NCI-H345 treated with DMSO at 0.1 percent for 48 hours (cell line): ENCODE results near the gene NIM1K.
"Not testable (repeated sequence)": the region's sequence is repeated elsewhere in the genome, so short reads cannot be mapped to it uniquely, and the experiment has no call there.

Source experiments
- DNase-seq: peaks from one replicate; lab custom pipeline; 2025; ENCODE audit not compliant: unreplicated experiment; lab: John Stamatoyannopoulos, UW

Gene NIM1K

DNA sequence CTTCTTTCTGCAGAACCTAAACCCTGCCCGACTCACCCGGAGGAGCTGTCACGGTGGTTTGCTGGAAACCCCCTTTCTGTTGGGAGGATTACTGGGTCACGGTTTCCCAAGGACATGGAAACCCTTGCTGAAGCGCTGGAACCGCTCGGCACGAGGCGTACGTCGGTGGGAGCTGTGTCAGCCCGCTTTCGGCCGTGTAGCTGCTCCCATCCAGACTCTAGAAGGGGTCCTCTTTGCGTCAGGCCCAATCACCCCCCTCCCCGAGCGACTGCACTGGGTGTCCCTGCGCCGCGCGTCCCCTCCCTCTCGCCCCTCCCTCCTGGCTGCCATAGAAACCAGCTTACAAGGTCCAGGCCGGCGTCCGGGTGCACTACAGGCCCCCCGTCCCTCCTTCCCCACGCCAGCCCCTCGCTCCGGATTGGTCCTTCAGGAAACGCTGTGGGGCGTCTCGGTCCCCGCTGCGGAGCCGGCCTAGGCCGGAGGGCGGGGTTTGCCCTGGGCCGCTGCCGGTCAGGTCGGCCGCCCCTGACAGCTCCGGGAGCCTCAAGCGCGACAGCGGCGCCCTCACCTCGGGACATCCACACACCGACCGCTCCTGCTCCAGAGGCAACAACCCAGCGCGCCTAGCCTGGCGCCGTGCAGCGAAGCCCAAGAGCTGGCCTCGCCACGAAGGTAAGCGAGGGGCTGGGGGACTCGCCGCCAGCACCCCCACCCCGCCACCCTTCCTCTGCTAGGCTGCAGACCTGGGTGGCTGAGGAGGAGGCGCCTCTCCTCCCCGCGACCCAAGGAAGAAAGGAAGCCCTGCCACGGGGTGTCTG lies at the start of gene NIM1K:
TSS of gene NIM1K (plus strand) at position 486 of the 818 bp plus-strand sequence. CDS start 53,551 bp downstream, outside the sequence.
- DNase-seq: peak; percentile 7

GRCh38 chr5:43145071-43145470 lies 47.0 kb upstream of the NIM1K start:
- no peak for DNase-seq

GRCh38 chr5:43146958-43147357 lies 45.1 kb upstream of the NIM1K start:
- no peak for DNase-seq

GRCh38 chr5:43148417-43148816 lies 43.6 kb upstream of the NIM1K start:
- no peak for DNase-seq

DNA sequence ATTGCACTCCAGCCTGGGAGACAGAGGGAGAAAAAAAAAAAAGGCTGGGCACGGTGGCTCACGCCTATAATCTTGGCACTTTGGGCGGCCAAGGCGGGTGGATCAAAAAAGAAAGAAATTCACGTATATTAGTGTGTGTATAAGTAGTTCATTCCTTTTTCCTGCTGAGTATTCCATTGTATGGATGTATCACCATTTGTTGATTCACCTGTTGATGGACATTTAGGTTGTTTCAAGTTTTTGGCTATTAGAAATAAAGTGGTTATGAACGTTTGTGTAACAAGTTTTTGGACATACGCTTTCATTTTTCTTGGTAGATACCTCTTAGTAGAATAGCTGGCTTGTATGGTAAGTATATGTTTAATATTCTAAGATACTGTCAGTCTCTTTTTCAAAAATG lies 42.8 kb upstream of the NIM1K start:
- no peak for DNase-seq

- DNase-seq: no peak
Measured at GRCh38 chr5:43150075-43150474, 42.0 kb upstream of the NIM1K start.

DNA sequence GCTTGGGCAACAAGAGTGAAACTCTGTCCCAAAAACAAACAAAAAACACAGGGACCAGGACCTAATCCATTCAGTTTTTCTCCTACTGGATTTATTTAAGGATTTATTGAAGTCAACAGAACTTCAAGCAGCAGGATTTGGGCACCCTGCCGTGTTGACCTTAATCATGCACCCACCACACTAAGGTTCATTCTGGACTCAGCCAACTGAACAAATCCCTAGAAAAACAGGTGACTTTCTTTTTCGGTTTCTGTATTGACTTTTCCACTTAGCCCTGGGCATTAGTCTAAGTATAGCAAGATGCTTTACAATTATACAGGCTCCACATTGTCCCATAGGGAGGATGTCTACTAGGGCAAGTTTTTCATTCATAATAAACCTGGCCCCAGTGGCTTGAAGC lies 41.3 kb upstream of the NIM1K start:
- no peak for DNase-seq

DNA sequence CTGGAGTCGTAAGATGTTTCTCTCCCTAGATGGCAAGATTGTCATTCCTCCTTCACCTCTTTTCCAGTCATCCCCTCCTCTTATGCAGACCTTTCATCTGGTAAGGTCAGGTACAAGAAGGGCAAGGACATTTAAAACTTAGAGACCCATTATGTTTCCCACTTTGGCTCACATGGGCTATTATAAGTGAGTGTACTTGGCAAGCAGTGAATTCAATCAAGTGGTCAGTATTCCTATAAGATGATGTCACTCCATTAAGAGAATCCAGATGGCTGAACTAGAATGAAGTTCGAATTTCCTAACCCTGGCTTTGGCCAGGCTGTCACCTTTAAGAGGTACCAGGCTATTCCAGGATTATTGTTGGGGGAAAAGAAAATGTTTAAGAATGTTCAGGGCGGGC lies 39.1 kb upstream of the NIM1K start:
- DNase-seq: no peak

GRCh38 chr5:43154469-43154868 lies 37.6 kb upstream of the NIM1K start:
- DNase-seq: no peak

DNA sequence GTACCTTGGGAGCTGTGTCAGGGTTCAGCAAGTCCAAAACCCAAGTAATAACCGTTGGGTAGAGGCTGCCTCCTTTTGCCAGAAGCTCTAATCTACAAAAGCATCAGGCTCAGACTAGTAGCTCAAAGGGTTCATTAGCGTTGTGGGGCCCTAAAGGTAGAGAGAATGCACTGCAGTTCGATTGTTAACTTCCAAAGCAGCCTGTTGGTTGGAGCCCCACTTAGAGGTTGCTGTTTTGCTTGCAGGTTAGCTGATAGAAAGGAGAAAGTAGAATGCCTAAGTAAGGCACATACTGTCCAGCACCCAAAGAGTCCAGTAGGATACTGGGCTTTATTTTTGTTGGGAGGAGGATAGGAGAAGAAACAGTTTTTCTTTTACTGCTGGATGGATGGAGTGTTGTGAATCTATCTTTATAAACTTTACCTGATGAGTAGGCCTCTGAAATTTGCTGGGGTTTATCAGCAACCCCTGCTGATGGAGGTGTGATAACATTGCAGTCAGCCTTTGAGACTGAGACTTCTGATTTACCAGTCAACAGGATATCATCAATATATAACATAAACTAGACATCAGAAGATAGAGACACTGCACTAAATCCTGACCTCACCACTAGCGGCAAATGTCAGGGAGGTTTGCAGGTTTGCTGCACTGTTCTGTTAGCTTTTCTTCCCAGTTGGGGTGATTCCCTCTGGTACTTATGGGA lies 36.5 kb upstream of the NIM1K start:
- DNase-seq: no peak

DNA sequence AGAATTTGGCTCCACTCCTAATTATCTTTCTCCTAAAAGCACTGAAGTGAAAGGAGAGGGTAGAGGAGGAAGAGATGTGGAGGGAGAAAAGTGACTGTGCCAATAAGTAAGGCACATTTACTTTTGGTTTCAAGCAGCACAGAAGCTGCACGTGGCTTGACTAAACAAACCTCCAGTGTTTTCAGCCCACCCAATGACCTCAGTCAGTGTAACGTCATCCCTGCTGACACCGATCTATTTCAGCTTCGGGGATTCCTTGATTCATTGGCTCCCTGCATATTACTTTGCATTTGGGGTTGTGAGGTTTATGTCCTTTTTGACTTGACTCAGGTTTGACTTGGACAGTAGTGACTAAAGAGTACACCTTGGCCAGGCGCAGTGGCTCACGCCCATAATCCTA lies 35.6 kb upstream of the NIM1K start:
- DNase-seq: no peak

DNA sequence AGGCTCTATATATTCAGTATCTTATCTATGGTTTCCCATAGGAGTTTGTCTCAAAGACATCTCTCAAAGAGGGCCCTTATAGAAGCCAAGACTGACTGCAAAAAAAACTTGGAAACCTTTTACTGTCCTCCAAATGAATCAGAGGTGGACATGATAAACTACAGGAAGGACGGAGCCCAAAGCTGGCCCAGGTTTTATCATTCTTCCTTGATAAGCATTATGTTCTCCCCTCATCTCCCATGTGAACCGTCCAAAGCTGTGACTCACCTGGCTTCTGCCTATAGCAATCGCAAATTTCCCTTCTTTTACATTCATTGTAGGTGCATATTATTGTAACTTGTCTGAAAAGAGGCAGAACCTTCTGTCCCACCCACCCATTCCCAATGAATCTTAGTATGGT lies 35.0 kb upstream of the NIM1K start:
- DNase-seq: no peak

DNA sequence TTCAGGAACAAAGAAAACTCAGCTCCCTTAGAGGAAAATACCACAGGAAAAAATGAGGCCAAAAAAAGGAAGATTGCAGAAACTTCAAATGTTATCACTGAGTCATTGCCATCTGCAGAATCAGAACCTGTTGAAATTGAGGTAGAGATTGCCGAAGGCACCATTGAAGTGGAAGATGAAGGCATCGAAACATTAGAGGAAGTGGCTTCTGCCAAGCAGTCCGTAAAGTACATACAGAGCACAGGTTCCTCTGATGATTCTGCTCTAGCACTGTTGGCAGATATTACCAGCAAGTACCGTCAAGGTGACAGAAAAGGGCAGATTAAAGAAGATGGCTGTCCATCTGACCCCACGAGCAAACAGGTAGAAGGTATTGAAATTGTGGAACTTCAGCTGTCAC lies 30.8 kb upstream of the NIM1K start:
- no peak for DNase-seq

DNA sequence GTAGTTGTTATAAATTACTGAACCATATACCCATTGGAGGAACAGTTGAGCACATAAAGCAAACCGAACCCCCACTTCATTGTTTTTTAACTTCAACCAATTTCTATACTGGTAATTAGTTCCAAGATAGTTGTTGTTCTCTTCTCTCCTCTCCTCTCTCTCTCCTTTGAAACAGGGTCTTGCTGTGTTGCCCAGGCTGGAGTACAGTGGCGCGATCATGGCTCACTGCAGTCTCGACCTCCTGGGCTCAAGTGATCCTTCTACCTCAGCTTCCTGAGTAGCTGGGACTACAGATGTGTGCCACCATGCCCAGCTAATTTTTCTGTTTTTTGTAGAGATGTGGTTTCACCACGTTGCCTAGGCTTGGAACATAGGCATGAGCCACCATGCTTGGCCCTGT lies 27.2 kb upstream of the NIM1K start:
- not testable (repeated sequence) for DNase-seq

- no peak for DNase-seq
Measured at GRCh38 chr5:43165323-43165722, 26.7 kb upstream of the NIM1K start.

DNA sequence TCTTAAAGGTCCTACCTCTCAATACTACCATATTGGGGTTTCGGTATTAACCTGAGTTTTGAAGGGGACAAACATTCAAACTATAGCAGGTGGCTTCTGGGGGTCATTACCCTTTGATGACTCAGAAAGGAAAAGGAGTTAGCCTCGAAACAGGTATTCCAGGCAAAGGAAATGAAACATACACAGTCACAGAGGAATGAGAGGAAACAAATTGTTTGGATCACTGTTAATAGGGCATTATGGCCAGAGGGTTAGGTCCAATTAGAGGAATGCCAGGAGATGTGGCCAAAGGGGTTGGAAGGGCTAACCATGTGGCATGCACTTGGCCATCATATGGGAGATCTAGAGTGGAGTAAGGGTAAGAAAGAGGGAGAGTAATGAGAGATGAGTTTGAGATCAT lies 23.9 kb upstream of the NIM1K start:
- DNase-seq: no peak

DNA sequence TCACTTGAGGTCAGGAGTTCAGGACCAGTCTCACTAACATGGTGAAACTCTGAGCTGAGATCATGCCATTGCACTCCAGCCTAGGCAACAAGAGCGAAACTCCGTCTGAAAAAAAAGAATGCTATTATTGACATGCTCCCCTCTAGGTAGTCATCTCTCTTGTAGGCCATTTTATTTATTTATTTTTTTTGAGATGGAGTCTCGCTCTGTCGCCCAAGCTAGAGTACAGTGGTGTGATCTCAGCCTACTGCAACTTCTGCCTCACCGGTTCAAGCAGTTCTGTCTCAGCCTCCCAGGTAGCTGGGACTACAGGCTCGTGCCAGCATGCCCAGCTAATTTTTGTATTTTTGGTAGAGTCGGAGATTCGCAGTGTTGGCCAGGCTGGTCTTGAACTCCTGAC lies 20.6 kb upstream of the NIM1K start:
- no peak for DNase-seq

DNA sequence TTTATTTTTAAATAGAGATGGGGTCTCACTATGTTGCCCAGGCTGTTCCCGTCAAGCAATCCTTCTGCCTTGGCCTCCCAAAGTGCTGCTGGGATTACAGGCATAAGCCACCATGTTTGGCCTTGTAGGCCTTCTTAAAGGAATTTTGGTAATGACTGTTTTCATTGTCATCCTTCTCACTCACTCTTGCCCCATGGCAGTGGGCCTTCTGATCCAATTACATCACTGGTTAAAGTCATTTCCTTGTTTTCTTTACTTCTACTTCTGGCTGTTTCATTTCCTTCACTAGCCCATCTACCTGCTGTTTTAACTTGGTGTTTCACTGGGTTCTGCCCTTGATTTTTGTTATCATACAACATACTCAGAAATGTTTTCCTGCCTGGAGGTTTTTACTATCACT lies 20.1 kb upstream of the NIM1K start:
- no peak for DNase-seq

GRCh38 chr5:43172779-43173178 lies 19.2 kb upstream of the NIM1K start:
- no peak for DNase-seq

GRCh38 chr5:43174586-43174985 lies 17.4 kb upstream of the NIM1K start:
- DNase-seq: no peak

- no peak for DNase-seq
Measured at GRCh38 chr5:43179836-43180235, 12.2 kb upstream of the NIM1K start.

GRCh38 chr5:43182421-43182820 lies 9.6 kb upstream of the NIM1K start:
- DNase-seq: no peak

GRCh38 chr5:43183101-43183500 lies 8.9 kb upstream of the NIM1K start:
- not testable (repeated sequence) for DNase-seq
